Caco-2 (cell line): ENCODE data around the gene DACT1. TPM values are rescaled to one million over a fixed set of nuclear protein-coding genes. Genes with fewer than 3 reads are reported as not detected.

Source experiments
- BruUV-seq: library from RNA; stranded (reverse); fragments of 400-500 nt; replicated peaks from 2 replicates; lab custom pipeline; 2021; lab: Mats Ljungman, UMichigan
- CTCF ChIA-PET: fragments of 300-600 bp; sonication (Branson Sonifier 250); formaldehyde crosslinking; loops from one replicate; lab custom pipeline; 2022; ENCODE audit warnings: antibody characterized with exemption; lab: Charles Lee
- POLR2A ChIA-PET: fragments of 300-600 bp; sonication (Branson Sonifier 250); formaldehyde crosslinking; loops from one replicate; lab custom pipeline; 2022; ENCODE audit warnings: antibody characterized with exemption; lab: Charles Lee
- DNase-seq, 2 experiments: peaks; one replicate each; pipeline versions ENCODE4 v3.0.0 to v3.0.0-alpha.2; 2020 to 2022
- H3K27me3 ChIP-seq: replicated peaks from 2 replicates; pipeline ENCODE4 v1.6.0; 2011; ENCODE audit warnings: low read length; ENCODE audit not compliant: control insufficient read depth, insufficient read depth
- H3K36me3 ChIP-seq: 2 replicates; pipeline ENCODE4 v1.5.1; 2011; ENCODE audit warnings: low read length; ENCODE audit not compliant: control insufficient read depth, insufficient read depth
- H3K4me1 ChIP-seq: fragments of 250-450 bp; sonication (Bioruptor Pico); 2 replicates; pipeline ENCODE4 v1.5.1; 2020; ENCODE audit warnings: mild to moderate bottlenecking
- H3K4me3 ChIP-seq: 2 replicates; pipeline ENCODE4 v1.5.1; 2011; ENCODE audit warnings: low read depth, mild to moderate bottlenecking, control low read depth, low read length
- H3K9me3 ChIP-seq: fragments of 250-450 bp; sonication (Bioruptor Pico); 2 replicates; pipeline ENCODE4 v1.5.1; 2020; ENCODE audit warnings: mild to moderate bottlenecking, moderate library complexity
- H3K27ac Mint-ChIP-seq: one replicate; pipeline ENCODE4 v1.8.0; 2022; ENCODE audit warnings: mixed read lengths; ENCODE audit not compliant: unreplicated experiment
- H3K27me3 Mint-ChIP-seq: one replicate; pipeline ENCODE4 v1.8.0; 2022; ENCODE audit warnings: mixed read lengths; ENCODE audit not compliant: insufficient read depth, unreplicated experiment
- H3K36me3 Mint-ChIP-seq: one replicate; pipeline ENCODE4 v1.8.0; 2022; ENCODE audit warnings: mild to moderate bottlenecking, mixed read lengths; ENCODE audit not compliant: insufficient read depth, unreplicated experiment
- H3K4me1 Mint-ChIP-seq: one replicate; pipeline ENCODE4 v1.8.0; 2022; ENCODE audit warnings: low read depth, mixed read lengths; ENCODE audit not compliant: unreplicated experiment
- H3K4me3 Mint-ChIP-seq: one replicate; pipeline ENCODE4 v1.8.0; 2022; ENCODE audit warnings: mild to moderate bottlenecking, moderate library complexity, mixed read lengths; ENCODE audit not compliant: unreplicated experiment
- H3K9me3 Mint-ChIP-seq: one replicate; pipeline ENCODE4 v1.8.0; 2022; ENCODE audit warnings: mixed read lengths; ENCODE audit not compliant: unreplicated experiment
- intact Hi-C: fragments of 100-400 bp; cut with micrococcal nuclease; formaldehyde crosslinking; loops from one replicate; pipeline ENCODE4 v1.10.0; 2022; ENCODE audit not compliant: unreplicated experiment
- total RNA-seq: library from RNA; stranded (reverse); gene quantifications from 2 replicates; pipeline ENCODE4 v1.2.3, GENCODE V29; 2022
- TF ChIP-seq, protein P1 (sequence below), 2 experiments: fragments of 200-600 bp in 1 of 2; IDR thresholded peaks; 1 replicate in 1 of 2; 2 replicates in 1 of 2; pipeline versions ENCODE4 v1.5.1 to v1.8.0; 2011 to 2022; ENCODE audit warnings: antibody characterized with exemption in 1 of 2, control low read depth in 1 of 2, inconsistent platforms in 1 of 2, low read depth in 1 of 2, low read length in 1 of 2, mild to moderate bottlenecking in 1 of 2, moderate library complexity in 1 of 2; ENCODE audit not compliant: insufficient read depth in 1 of 2, severe bottlenecking in 1 of 2, unreplicated experiment in 1 of 2

DACT1 gene
- total RNA-seq, 1 experiment from 2014 or later = 0.23 TPM

DNA sequence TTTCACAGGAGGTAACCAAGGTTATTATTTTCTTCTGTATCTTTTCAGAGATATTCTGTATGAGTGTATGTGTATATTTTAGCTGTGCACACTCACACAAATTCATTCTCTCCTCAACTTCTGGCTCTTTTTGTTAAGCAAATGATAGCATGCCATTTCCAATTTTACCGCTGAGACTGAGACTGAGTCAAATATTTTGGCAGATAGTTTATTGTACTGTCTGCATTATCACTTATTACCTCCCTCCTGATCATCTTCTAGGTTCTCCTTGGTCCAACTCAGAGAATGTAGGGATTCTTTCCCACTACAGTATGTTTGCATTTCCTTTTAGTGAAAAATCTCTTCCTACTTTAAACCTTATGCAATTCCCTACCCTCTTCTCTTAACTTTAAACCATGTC, 33.3 kb downstream of the DACT1 start:
- Histone ChIP-seq H3K27me3 (no peaks in the 10 kb centered on the region), H3K9me3 (no peaks in the 10 kb centered on the region), H3K4me1 (no peaks in the 10 kb centered on the region), H3K36me3 (no peaks in the 10 kb centered on the region), H3K4me3 (no peak overlapping the region)
- H3K36me3 Mint-ChIP-seq = no peaks in the 10 kb centered on the region
- no TSS peak for BruUV-seq
- DNase-seq = no peak
- no peaks in the 10 kb centered on the region for H3K9me3 Mint-ChIP-seq
- CTCF ChIA-PET = no interaction called here
- peaks cover 23% of the 10 kb centered on the region for H3K27me3 Mint-ChIP-seq
- no peaks in the 10 kb centered on the region for H3K4me1 Mint-ChIP-seq
- POLR2A ChIA-PET = no interaction called here
- TF ChIP-seq, protein P1, sequence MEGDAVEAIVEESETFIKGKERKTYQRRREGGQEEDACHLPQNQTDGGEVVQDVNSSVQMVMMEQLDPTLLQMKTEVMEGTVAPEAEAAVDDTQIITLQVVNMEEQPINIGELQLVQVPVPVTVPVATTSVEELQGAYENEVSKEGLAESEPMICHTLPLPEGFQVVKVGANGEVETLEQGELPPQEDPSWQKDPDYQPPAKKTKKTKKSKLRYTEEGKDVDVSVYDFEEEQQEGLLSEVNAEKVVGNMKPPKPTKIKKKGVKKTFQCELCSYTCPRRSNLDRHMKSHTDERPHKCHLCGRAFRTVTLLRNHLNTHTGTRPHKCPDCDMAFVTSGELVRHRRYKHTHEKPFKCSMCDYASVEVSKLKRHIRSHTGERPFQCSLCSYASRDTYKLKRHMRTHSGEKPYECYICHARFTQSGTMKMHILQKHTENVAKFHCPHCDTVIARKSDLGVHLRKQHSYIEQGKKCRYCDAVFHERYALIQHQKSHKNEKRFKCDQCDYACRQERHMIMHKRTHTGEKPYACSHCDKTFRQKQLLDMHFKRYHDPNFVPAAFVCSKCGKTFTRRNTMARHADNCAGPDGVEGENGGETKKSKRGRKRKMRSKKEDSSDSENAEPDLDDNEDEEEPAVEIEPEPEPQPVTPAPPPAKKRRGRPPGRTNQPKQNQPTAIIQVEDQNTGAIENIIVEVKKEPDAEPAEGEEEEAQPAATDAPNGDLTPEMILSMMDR (IDR thresholded peaks at IDR 0.05; ENCODE audit: insufficient read depth in 1 of 2, low read depth in 1 of 2, low read length in 1 of 2, severe bottlenecking in 1 of 2, unreplicated experiment in 1 of 2) = no peak
- intact Hi-C loops = no loop called here
- H3K4me3 Mint-ChIP-seq = no peak overlapping the region
- no peak overlapping the region for H3K27ac Mint-ChIP-seq

DNA sequence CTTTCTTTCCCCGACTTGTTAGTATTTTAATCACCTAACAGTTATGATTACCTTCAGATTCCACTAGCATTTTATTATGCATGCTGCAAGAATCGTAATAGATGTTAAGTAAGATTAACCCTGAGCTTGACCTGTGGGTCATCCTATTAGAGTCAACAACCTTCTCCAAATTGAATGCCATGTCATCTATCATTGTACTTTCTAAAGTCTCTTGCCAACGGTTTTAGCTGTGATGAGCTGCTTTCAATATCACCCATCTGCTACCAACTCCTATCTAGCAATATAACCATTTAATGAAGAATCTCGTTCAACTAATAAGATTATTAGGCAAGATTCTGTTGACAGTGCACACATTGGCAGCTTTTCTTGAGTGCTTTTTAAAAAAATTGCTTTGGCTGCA, 33.7 kb downstream of the DACT1 start:
- CTCF ChIA-PET = no interaction called here
- BruUV-seq = no TSS peak
- POLR2A ChIA-PET = no interaction called here
- no peaks in the 10 kb centered on the region for H3K36me3 ChIP-seq
- H3K9me3 ChIP-seq = no peaks in the 10 kb centered on the region
- Mint-ChIP-seq H3K27me3 (peaks cover 23% of the 10 kb centered on the region), H3K36me3 (no peaks in the 10 kb centered on the region), H3K4me1 (no peaks in the 10 kb centered on the region), H3K9me3 (no peaks in the 10 kb centered on the region), H3K27ac (no peak overlapping the region), H3K4me3 (no peak overlapping the region)
- H3K4me1 ChIP-seq = no peaks in the 10 kb centered on the region
- TF ChIP-seq, protein P1 (IDR thresholded peaks at IDR 0.05; ENCODE audit: insufficient read depth in 1 of 2, low read depth in 1 of 2, low read length in 1 of 2, severe bottlenecking in 1 of 2, unreplicated experiment in 1 of 2) = no peak
- no peaks in the 10 kb centered on the region for H3K27me3 ChIP-seq
- DNase-seq = no peak
- intact Hi-C loops = no loop called here
- H3K4me3 ChIP-seq = no peak overlapping the region

DNA sequence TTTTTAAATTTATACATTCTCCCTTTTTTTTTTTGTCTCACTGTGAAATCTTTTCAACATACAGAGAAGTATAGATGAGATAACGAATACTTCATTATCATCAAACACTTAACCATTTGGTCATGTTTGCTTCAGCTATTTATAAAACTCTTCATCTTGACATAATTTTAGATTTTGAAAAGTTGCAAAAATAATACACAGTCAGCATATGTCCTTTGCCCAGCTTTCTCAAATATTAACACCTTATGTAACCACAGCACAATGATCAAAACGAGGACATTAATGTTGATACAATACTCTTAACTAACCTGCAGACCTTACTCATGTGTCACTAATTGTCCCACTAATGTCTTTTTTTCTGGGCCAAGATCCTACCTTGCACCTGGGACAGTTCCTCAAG, 36.0 kb downstream of the DACT1 start:
- Histone ChIP-seq H3K36me3 (no peaks in the 10 kb centered on the region), H3K27me3 (no peaks in the 10 kb centered on the region), H3K4me1 (no peaks in the 10 kb centered on the region), H3K4me3 (no peak overlapping the region), H3K9me3 (no peaks in the 10 kb centered on the region)
- Mint-ChIP-seq H3K4me1 (no peaks in the 10 kb centered on the region), H3K9me3 (no peaks in the 10 kb centered on the region), H3K4me3 (no peak overlapping the region), H3K27me3 (peaks cover 23% of the 10 kb centered on the region), H3K27ac (no peak overlapping the region), H3K36me3 (no peaks in the 10 kb centered on the region)
- POLR2A ChIA-PET = no interaction called here
- no peak for DNase-seq
- intact Hi-C loops = no loop called here
- BruUV-seq = no TSS peak
- TF ChIP-seq, protein P1 (IDR thresholded peaks at IDR 0.05; ENCODE audit: insufficient read depth in 1 of 2, low read depth in 1 of 2, low read length in 1 of 2, severe bottlenecking in 1 of 2, unreplicated experiment in 1 of 2) = no peak
- CTCF ChIA-PET = no interaction called here
